Amniotic stem cell (primary cell): Measurements from ENCODE around the gene WDR35.

Source experiments
- DNase-seq: peaks from one replicate; lab custom pipeline; 2025; lab: John Stamatoyannopoulos, UW

WDR35 gene

GRCh38 chr2:20011276-20012031 is 21.5 kb upstream of the WDR35 start:
- no peak for DNase-seq

- DNase-seq = no peak
Measured at GRCh38 chr2:20008703-20009102, 18.8 kb upstream of the WDR35 start.

GRCh38 chr2:20005891-20006470 is 16.1 kb upstream of the WDR35 start:
- no peak for DNase-seq

GRCh38 chr2:20005067-20005627 is 15.2 kb upstream of the WDR35 start:
- DNase-seq = no peak

GRCh38 chr2:20001361-20001863 is 11.5 kb upstream of the WDR35 start:
- DNase-seq = no peak

GRCh38 chr2:19993731-19994130 is 3.8 kb upstream of the WDR35 start:
- DNase-seq = no peak

- no peak for DNase-seq
Measured at GRCh38 chr2:19991895-19992294, 2.0 kb upstream of the WDR35 start.

GRCh38 chr2:19990416-19990728 is 467 bp upstream of the WDR35 start:
- no peak for DNase-seq

- DNase-seq = no peak
Measured at GRCh38 chr2:19989342-19989666, 601 bp downstream of the WDR35 start.

- DNase-seq = no peak
Measured at GRCh38 chr2:19988600-19988999, 1.3 kb downstream of the WDR35 start.

GRCh38 chr2:19987936-19988335 is 2.0 kb downstream of the WDR35 start:
- DNase-seq = no peak

- no peak for DNase-seq
Measured at GRCh38 chr2:19982268-19982667, 7.6 kb downstream of the WDR35 start.

GRCh38 chr2:19979932-19980331 is 10.0 kb downstream of the WDR35 start:
- DNase-seq = no peak

GRCh38 chr2:19973466-19973865 is 16.4 kb downstream of the WDR35 start:
- DNase-seq = no peak

GRCh38 chr2:19971691-19972090 is 18.2 kb downstream of the WDR35 start:
- DNase-seq = no peak

- DNase-seq = no peak
Measured at GRCh38 chr2:19963386-19963785, 26.5 kb downstream of the WDR35 start.

GRCh38 chr2:19955544-19956422 is 34.1 kb downstream of the WDR35 start:
- DNase-seq = peak; percentile 62

GRCh38 chr2:19949071-19949470 is 40.8 kb downstream of the WDR35 start:
- DNase-seq = peak; percentile 9

- DNase-seq = no peak
Measured at GRCh38 chr2:19947184-19947940, 42.5 kb downstream of the WDR35 start.

- DNase-seq = no peak
Measured at GRCh38 chr2:19944205-19944845, 45.6 kb downstream of the WDR35 start.

- DNase-seq = no peak
Measured at GRCh38 chr2:19943189-19943588, 46.7 kb downstream of the WDR35 start.
